B cell (primary cell): Measurements from ENCODE around the gene UBAC2. TPM values are rescaled to one million over a fixed set of nuclear protein-coding genes. Genes with fewer than 3 reads are reported as not detected.

ENCODE experiments used
- ATAC-seq: fragments of 200-7000 bp; cut with Tn5 transposase; one replicate; pipeline ENCODE4 v1.10.0; 2021; ENCODE audit warnings: low read depth, mild to moderate bottlenecking, moderate number of reproducible peaks, moderate library complexity
- CTCF ChIA-PET: fragments of 350-600 bp; sonication (Branson Sonifier 250); formaldehyde crosslinking; loops from one replicate; lab custom pipeline; 2021; ENCODE audit warnings: antibody characterized with exemption, inconsistent platforms; lab: Charles Lee
- POLR2A ChIA-PET: fragments of 350-600 bp; sonication (Branson Sonifier 250); formaldehyde crosslinking; loops from one replicate; lab custom pipeline; 2021; ENCODE audit warnings: antibody characterized with exemption; lab: Charles Lee
- DNase-seq: peaks from one replicate; pipeline ENCODE4 v3.0.0; 2013
- H2AFZ ChIP-seq: 2 replicates; pipeline ENCODE4 v1.6.1; 2012; ENCODE audit warnings: mild to moderate bottlenecking, low read depth, low read length; ENCODE audit not compliant: insufficient read depth, poor library complexity, severe bottlenecking
- H3K27ac ChIP-seq, 2 donors: 1 replicate in 1 of 2; 2 replicates in 1 of 2; pipeline ENCODE4 v1.5.1; 2012 to 2013; ENCODE audit warnings: low read length in 2 of 2, mild to moderate bottlenecking in 2 of 2, moderate library complexity in 1 of 2
- H3K27me3 ChIP-seq, 4 experiments: fragments of 200-600 bp in 1 of 4; sonication (generic) in 1 of 4; replicated peaks in 1 of 4; 1 replicate in 2 of 4; 2 replicates in 2 of 4; pipeline versions ENCODE4 v1.6.1 to v1.7.0; 2013 to 2016; ENCODE audit warnings: low read length in 3 of 4, mild to moderate bottlenecking in 2 of 4, mixed read lengths in 1 of 4, moderate library complexity in 1 of 4; ENCODE audit not compliant: insufficient read depth in 4 of 4, control insufficient read depth in 3 of 4; ENCODE audit errors: control extremely low read depth in 1 of 4
- H3K36me3 ChIP-seq, 2 experiments: replicated peaks in 1 of 2; 1 replicate in 1 of 2; 2 replicates in 1 of 2; pipeline versions ENCODE4 v1.6.1 to v1.7.1; 2013; ENCODE audit warnings: low read length in 1 of 2; ENCODE audit not compliant: insufficient read depth in 2 of 2, control insufficient read depth in 1 of 2; ENCODE audit errors: control extremely low read depth in 1 of 2, extremely low read depth in 1 of 2
- H3K4me1 ChIP-seq, 2 donors: fragments of 200-600 bp in 1 of 2; sonication (generic) in 1 of 2; 1 replicate in 1 of 2; 2 replicates in 1 of 2; pipeline versions ENCODE4 v1.5.1 to v1.6.1; 2013 to 2017; ENCODE audit warnings: low read length in 2 of 2; ENCODE audit not compliant: control insufficient read depth in 2 of 2, insufficient read depth in 2 of 2
- H3K4me2 ChIP-seq: replicated peaks from 2 replicates; pipeline ENCODE3; 2012; ENCODE audit warnings: mild to moderate bottlenecking, low read depth, low read length; ENCODE audit not compliant: poor library complexity, severe bottlenecking
- H3K4me3 ChIP-seq, 5 experiments: fragments of 200-600 bp in 1 of 5; sonication (generic) in 1 of 5; 1 replicate in 3 of 5; 2 replicates in 2 of 5; pipeline versions ENCODE4 v1.5.1 to v1.7.0; 2011 to 2016; ENCODE audit warnings: low read length in 4 of 5, mild to moderate bottlenecking in 4 of 5, low read depth in 2 of 5, control low read depth in 1 of 5, moderate library complexity in 1 of 5; ENCODE audit not compliant: insufficient read depth in 1 of 5; ENCODE audit errors: control extremely low read depth in 1 of 5, extremely low read depth in 1 of 5
- H3K79me2 ChIP-seq: fragments of 200-600 bp; sonication (generic); one replicate; pipeline ENCODE4 v1.6.0; 2016; ENCODE audit warnings: low read length; ENCODE audit not compliant: control insufficient read depth, insufficient read depth
- H3K9ac ChIP-seq: fragments of 200-600 bp; sonication (generic); 2 replicates; pipeline ENCODE4 v1.6.1; 2017; ENCODE audit warnings: mild to moderate bottlenecking, low read length, moderate library complexity
- H3K9me3 ChIP-seq, 3 donors: one replicate each; pipeline versions ENCODE4 v1.6.1 to v1.7.1; 2013; ENCODE audit warnings: low read length in 2 of 3; ENCODE audit not compliant: control insufficient read depth in 2 of 3, insufficient read depth in 1 of 3; ENCODE audit errors: control extremely low read depth in 1 of 3
- H4K20me1 ChIP-seq: 2 replicates; pipeline ENCODE4 v1.6.0; 2012; ENCODE audit warnings: mild to moderate bottlenecking, low read length; ENCODE audit not compliant: insufficient read depth, control insufficient read depth, poor library complexity, severe bottlenecking
- H3K27ac Mint-ChIP-seq: one replicate; pipeline ENCODE4 v1.8.0; 2021; ENCODE audit warnings: mixed read lengths
- H3K27me3 Mint-ChIP-seq: one replicate; pipeline ENCODE4 v1.8.0; 2021; ENCODE audit warnings: mixed read lengths
- H3K4me1 Mint-ChIP-seq: one replicate; pipeline ENCODE4 v1.8.0; 2021; ENCODE audit warnings: mixed read lengths
- H3K4me3 Mint-ChIP-seq: one replicate; pipeline ENCODE4 v1.8.0; 2021; ENCODE audit warnings: mixed read lengths
- H3K9me3 Mint-ChIP-seq: one replicate; pipeline ENCODE4 v1.8.0; 2022; ENCODE audit warnings: mixed read lengths; ENCODE audit not compliant: insufficient read depth
- EZH2 ChIP-seq: IDR thresholded peaks from 2 replicates; pipeline ENCODE4 v1.6.1; 2012; ENCODE audit warnings: borderline replicate concordance, low read depth, mild to moderate bottlenecking, moderate library complexity, low read length; ENCODE audit not compliant: insufficient read depth, poor library complexity, severe bottlenecking
- whole genome bisulfite sequencing: methylation state at CpG from one replicate; pipeline ENCODE4 v1.1.5; 2013; ENCODE audit warnings: missing lambda C conversion rate; ENCODE audit not compliant: insufficient coverage; 5-methylcytosine and 5-hydroxymethylcytosine counted together
- intact Hi-C: fragments of 100-400 bp; cut with micrococcal nuclease; formaldehyde crosslinking; loops from one replicate; pipeline ENCODE4 v1.10.0; 2022
- polyA plus RNA-seq: library from polyadenylated mRNA; depleted of rRNA; stranded (reverse); fragments of >200 nt; gene quantifications from 2 replicates; pipeline ENCODE4 v1.2.3, GENCODE V29; 2012
- total RNA-seq, 2 donors: library from RNA; stranded (reverse); fragments of 120-200 nt in 1 of 2; gene quantifications; 1 replicate in 1 of 2; 2 replicates in 1 of 2; pipeline versions ENCODE4 v1.2.3 to v1.2.4, GENCODE V29; 2013 to 2022
- TF ChIP-seq, protein P1 (sequence below): fragments of 200-600 bp; IDR thresholded peaks from one replicate; pipeline ENCODE4 v1.8.0; 2022; ENCODE audit warnings: antibody characterized with exemption, mild to moderate bottlenecking

Gene UBAC2
- total and polyA plus RNA-seq, 2 donors (not counting 1 experiment from before 2014, with no cell fraction given): 56.3 to 60.8 TPM

DNA sequence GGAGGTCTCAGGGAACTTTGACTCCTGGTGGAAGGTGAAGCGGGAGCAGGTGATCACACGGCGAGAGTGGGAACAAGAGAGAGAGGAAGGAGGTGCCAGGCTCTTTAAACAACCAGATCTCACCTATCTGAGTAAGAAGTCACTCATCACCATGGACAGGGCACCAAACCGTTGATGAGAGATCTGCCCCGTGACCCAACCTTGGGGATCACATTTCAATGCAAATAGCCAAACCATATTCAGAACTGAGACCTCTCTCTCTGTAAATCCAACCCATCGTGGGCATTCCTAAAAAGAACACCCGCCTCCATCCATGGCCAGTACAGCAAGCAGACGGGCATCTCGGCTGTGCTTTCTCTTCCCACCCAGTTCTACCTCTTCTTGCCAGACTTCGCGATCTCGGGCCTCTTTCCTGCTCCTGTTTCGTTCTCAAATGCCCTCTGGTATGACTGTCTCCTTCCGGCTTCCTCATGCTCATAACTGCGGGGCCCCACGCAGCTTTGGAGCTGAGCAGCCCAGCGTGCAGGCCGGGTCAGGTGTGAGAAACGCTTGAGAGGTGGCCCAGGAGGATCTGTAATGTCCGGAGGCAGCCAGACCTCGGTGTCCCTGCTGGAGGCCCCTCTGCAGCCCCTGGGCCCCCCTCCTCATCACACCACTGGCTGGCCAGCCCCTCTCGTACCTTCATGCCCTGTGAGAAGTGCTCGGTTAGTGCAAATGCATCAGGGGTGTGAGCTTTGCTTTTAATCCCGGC, 203.5 kb downstream of the UBAC2 start:
- ATAC-seq (no peak), DNase-seq (no peak)
- Histone ChIP-seq H3K79me2 (no peaks in the 10 kb centered on the region), H3K9me3 (no peaks in the 10 kb centered on the region), H3K4me1 (peaks cover 7% of the 10 kb centered on the region in 2 donors), H3K27ac (no peak overlapping the region), H3K4me2 (no peak overlapping the region), H2AFZ (no peak overlapping the region), H3K36me3 (no peaks in the 10 kb centered on the region), H4K20me1 (no peaks in the 10 kb centered on the region), H3K27me3 (no peaks in the 10 kb centered on the region), H3K9ac (no peak overlapping the region), H3K4me3 (no peak overlapping the region)
- ChIA-PET CTCF (interaction anchor here (1.2 to 1.7 kb wide), 2 partner anchors 15 to 16 kb away, joined by 3 read pairs; no protein-coding TSS in a partner anchor), POLR2A (no interaction called here)
- 91% methylated on average over 19 of the region's 24 CpGs for WGBS
- Mint-ChIP-seq H3K4me1 (peaks cover 12% of the 10 kb centered on the region), H3K27me3 (no peaks in the 10 kb centered on the region), H3K27ac (no peak overlapping the region), H3K9me3 (no peaks in the 10 kb centered on the region), H3K4me3 (no peak overlapping the region)
- intact Hi-C loops: no loop called here
- no peak for TF ChIP-seq EZH2
- TF ChIP-seq, protein P1, sequence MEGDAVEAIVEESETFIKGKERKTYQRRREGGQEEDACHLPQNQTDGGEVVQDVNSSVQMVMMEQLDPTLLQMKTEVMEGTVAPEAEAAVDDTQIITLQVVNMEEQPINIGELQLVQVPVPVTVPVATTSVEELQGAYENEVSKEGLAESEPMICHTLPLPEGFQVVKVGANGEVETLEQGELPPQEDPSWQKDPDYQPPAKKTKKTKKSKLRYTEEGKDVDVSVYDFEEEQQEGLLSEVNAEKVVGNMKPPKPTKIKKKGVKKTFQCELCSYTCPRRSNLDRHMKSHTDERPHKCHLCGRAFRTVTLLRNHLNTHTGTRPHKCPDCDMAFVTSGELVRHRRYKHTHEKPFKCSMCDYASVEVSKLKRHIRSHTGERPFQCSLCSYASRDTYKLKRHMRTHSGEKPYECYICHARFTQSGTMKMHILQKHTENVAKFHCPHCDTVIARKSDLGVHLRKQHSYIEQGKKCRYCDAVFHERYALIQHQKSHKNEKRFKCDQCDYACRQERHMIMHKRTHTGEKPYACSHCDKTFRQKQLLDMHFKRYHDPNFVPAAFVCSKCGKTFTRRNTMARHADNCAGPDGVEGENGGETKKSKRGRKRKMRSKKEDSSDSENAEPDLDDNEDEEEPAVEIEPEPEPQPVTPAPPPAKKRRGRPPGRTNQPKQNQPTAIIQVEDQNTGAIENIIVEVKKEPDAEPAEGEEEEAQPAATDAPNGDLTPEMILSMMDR: no peak

- Histone ChIP-seq H3K4me1 (peaks cover 7% of the 10 kb centered on the region in 2 donors), H4K20me1 (no peaks in the 10 kb centered on the region), H3K4me3 (no peak overlapping the region), H3K27ac (no peak overlapping the region), H3K9ac (no peak overlapping the region), H3K9me3 (no peaks in the 10 kb centered on the region), H3K79me2 (no peaks in the 10 kb centered on the region), H2AFZ (no peak overlapping the region), H3K36me3 (no peaks in the 10 kb centered on the region), H3K27me3 (no peaks in the 10 kb centered on the region), H3K4me2 (no peak overlapping the region)
- DNase-seq (no peak), ATAC-seq (no peak)
- Mint-ChIP-seq H3K27ac (no peak overlapping the region), H3K4me3 (no peak overlapping the region), H3K4me1 (peaks cover 18% of the 10 kb centered on the region), H3K27me3 (no peaks in the 10 kb centered on the region), H3K9me3 (no peaks in the 10 kb centered on the region)
- 91% methylated on average over 13 of the region's 15 CpGs for WGBS
- ChIA-PET CTCF (interaction anchor here (0.6 to 2.6 kb wide), 3 partner anchors 18 to 136 kb away, joined by 3 to 6 read pairs (median 4); no protein-coding TSS in a partner anchor), POLR2A (no interaction called here)
- intact Hi-C loops: no loop called here
- no peak for TF ChIP-seq EZH2
- TF ChIP-seq, protein P1: no peak
Measured at GRCh38 chr13:99405966-99406365, 205.3 kb downstream of the UBAC2 start.
